PC-9 (cell line): ENCODE results near the gene TRIM59. TPM values are rescaled to one million over a fixed set of nuclear protein-coding genes. Genes with fewer than 3 reads are reported as not detected.

Experiments
- BruUV-seq: library from RNA; stranded (reverse); fragments of 400-500 nt; replicated peaks from 2 replicates; lab custom pipeline; 2021; lab: Mats Ljungman, UMichigan
- CTCF ChIA-PET: fragments of 300-600 bp; sonication (Branson Sonifier 250); formaldehyde crosslinking; loops from one replicate; lab custom pipeline; 2022; ENCODE audit warnings: antibody characterized with exemption; lab: Charles Lee
- POLR2A ChIA-PET: fragments of 300-600 bp; sonication (Branson Sonifier 250); formaldehyde crosslinking; loops from one replicate; lab custom pipeline; 2022; ENCODE audit warnings: antibody characterized with exemption; ENCODE audit not compliant: unreplicated experiment; lab: Charles Lee
- DNase-seq, 2 experiments: peaks; one replicate each; pipeline versions ENCODE4 v3.0.0 to v3.0.0-alpha.2; 2015 to 2022; ENCODE audit warnings: mixed read lengths in 1 of 2
- H2AFZ ChIP-seq: fragments of 200-600 bp; sonication (generic); 2 replicates; pipeline ENCODE4 v1.8.1; 2017; ENCODE audit warnings: antibody characterized with exemption
- H3F3A ChIP-seq: fragments of 200-600 bp; sonication (generic); 2 replicates; pipeline ENCODE4 v1.8.1; 2017; ENCODE audit warnings: antibody characterized with exemption, mild to moderate bottlenecking, low read depth; ENCODE audit not compliant: insufficient read depth
- H3K27ac ChIP-seq: fragments of 200-600 bp; sonication (generic); 2 replicates; pipeline ENCODE4 v1.6.1; 2016; ENCODE audit warnings: mixed run types
- H3K27me3 ChIP-seq: fragments of 200-600 bp; sonication (generic); 2 replicates; pipeline ENCODE4 v1.6.1; 2016; ENCODE audit warnings: low read depth, mixed run types; ENCODE audit not compliant: insufficient read depth
- H3K36me3 ChIP-seq: fragments of 200-600 bp; sonication (generic); 2 replicates; pipeline ENCODE4 v1.6.1; 2016; ENCODE audit warnings: low read depth, mixed run types
- H3K4me1 ChIP-seq: fragments of 200-600 bp; sonication (generic); replicated peaks from 2 replicates; pipeline ENCODE4 v1.6.1; 2016; ENCODE audit warnings: mixed run types; ENCODE audit not compliant: insufficient read depth
- H3K4me2 ChIP-seq: fragments of 200-600 bp; sonication (generic); 2 replicates; pipeline ENCODE4 v1.6.1; 2017; ENCODE audit warnings: mixed run types
- H3K4me3 ChIP-seq: fragments of 200-600 bp; sonication (generic); 2 replicates; pipeline ENCODE4 v1.6.1; 2016; ENCODE audit warnings: mixed run types
- H3K79me2 ChIP-seq: fragments of 200-600 bp; sonication (generic); 2 replicates; pipeline ENCODE4 v1.6.1; 2017; ENCODE audit warnings: low read depth, mixed run types
- H3K9me2 ChIP-seq: fragments of 200-600 bp; sonication (generic); 2 replicates; pipeline ENCODE4 v1.8.1; 2017; ENCODE audit warnings: mild to moderate bottlenecking; ENCODE audit not compliant: insufficient read depth
- H3K9me3 ChIP-seq: fragments of 200-600 bp; sonication (generic); 2 replicates; pipeline ENCODE4 v1.8.1; 2016; ENCODE audit warnings: low read depth; ENCODE audit not compliant: insufficient read depth
- H4K20me1 ChIP-seq: fragments of 200-600 bp; sonication (generic); 2 replicates; pipeline ENCODE4 v1.8.1; 2017; ENCODE audit not compliant: insufficient read depth
- CTCF ChIP-seq: fragments of 200-600 bp; sonication (generic); conservative IDR thresholded peaks from 2 replicates; pipeline ENCODE4 v1.6.1; 2017; ENCODE audit warnings: mixed run types, antibody characterized with exemption, mild to moderate bottlenecking, moderate library complexity
- EZH2 ChIP-seq: fragments of 200-600 bp; sonication (generic); IDR thresholded peaks from 2 replicates; pipeline ENCODE4 v1.8.0; 2017; ENCODE audit warnings: antibody characterized with exemption, low read depth
- intact Hi-C: fragments of 100-400 bp; cut with micrococcal nuclease; formaldehyde crosslinking; loops from one replicate; pipeline ENCODE4 v1.10.0; 2022; ENCODE audit not compliant: unreplicated experiment
- total RNA-seq: library from RNA; stranded (reverse); gene quantifications from 2 replicates; pipeline ENCODE4 v1.2.3, GENCODE V29; 2021

Gene TRIM59
- total RNA-seq, 1 experiment from 2014 or later: 23.3 TPM

GRCh38 chr3:160401291-160402095 is 48.1 kb downstream of the TRIM59 start:
- TF ChIP-seq CTCF (no peak), EZH2 (no peak)
- peak; percentile 26 to 47 for DNase-seq
- Histone ChIP-seq H2AFZ (peak overlapping the region; percentile 93), H3K27ac (peak overlapping the region; percentile 67), H3K9me2 (no peaks in the 10 kb centered on the region), H3F3A (peaks cover 10% of the 10 kb centered on the region), H4K20me1 (peaks cover 11% of the 10 kb centered on the region), H3K9me3 (no peaks in the 10 kb centered on the region), H3K36me3 (peaks cover 8% of the 10 kb centered on the region; the same call in 1 of the 2 replicates), H3K4me1 (peaks cover 34% of the 10 kb centered on the region), H3K4me2 (peak overlapping the region; percentile 86), H3K79me2 (peaks cover 95% of the 10 kb centered on the region), H3K4me3 (peak overlapping the region; percentile 90), H3K27me3 (no peaks in the 10 kb centered on the region)
- intact Hi-C loops: loop anchor here (2.0 to 10.0 kb wide), 2 partner anchors 47 to 767 kb away; partner anchors contain the start of gene TRIM59
- BruUV-seq: no TSS peak
- ChIA-PET CTCF (interaction anchor here (0.6 kb wide), 1 partner anchor 1675 kb away, joined by 3 read pairs; no protein-coding TSS in a partner anchor), POLR2A (interaction anchor here (0.6 kb wide), 1 partner anchor 1017 kb away, joined by 3 read pairs; no protein-coding TSS in a partner anchor)

- intact Hi-C loops: loop anchor here (10.0 kb wide), 1 partner anchor 766 kb away; no protein-coding TSS in a partner anchor
These were observed 48.9 kb downstream of the TRIM59 start for GRCh38 chr3:160400702-160401150.

More at GRCh38 chr3:160400702-160401150, 48.9 kb downstream of the TRIM59 start:
- Histone ChIP-seq H3K9me2 (no peaks in the 10 kb centered on the region), H3F3A (peaks cover 6% of the 10 kb centered on the region), H3K27me3 (no peaks in the 10 kb centered on the region), H3K4me1 (peaks cover 34% of the 10 kb centered on the region), H3K9me3 (no peaks in the 10 kb centered on the region), H3K4me2 (peak overlapping the region; percentile 86), H3K4me3 (peak overlapping the region; percentile 90), H2AFZ (peak overlapping the region; percentile 93), H4K20me1 (peaks cover 11% of the 10 kb centered on the region), H3K36me3 (peaks cover 6% of the 10 kb centered on the region; the same call in 1 of the 2 replicates), H3K27ac (peak overlapping the region; percentile 67), H3K79me2 (peaks cover 89% of the 10 kb centered on the region)
- POLR2A ChIA-PET: no interaction called here
- BruUV-seq: no TSS peak
- CTCF ChIA-PET: interaction anchor here (0.6 kb wide), 1 partner anchor 1674 kb away, joined by 3 read pairs; no protein-coding TSS in a partner anchor
- peak in 1 of 2 experiments; percentile 34 for DNase-seq
- TF ChIP-seq EZH2: no peak
- no peak for TF ChIP-seq CTCF
